NCI-H2107 (cell line): ENCODE measurements around the gene POM121C.
"Not testable (repeated sequence)": the region's sequence is repeated elsewhere in the genome, so short reads cannot be mapped to it uniquely, and the experiment has no call there.

Experiments used
- DNase-seq: peaks from one replicate; lab custom pipeline; 2025; lab: John Stamatoyannopoulos, UW

The POM121C gene

DNA sequence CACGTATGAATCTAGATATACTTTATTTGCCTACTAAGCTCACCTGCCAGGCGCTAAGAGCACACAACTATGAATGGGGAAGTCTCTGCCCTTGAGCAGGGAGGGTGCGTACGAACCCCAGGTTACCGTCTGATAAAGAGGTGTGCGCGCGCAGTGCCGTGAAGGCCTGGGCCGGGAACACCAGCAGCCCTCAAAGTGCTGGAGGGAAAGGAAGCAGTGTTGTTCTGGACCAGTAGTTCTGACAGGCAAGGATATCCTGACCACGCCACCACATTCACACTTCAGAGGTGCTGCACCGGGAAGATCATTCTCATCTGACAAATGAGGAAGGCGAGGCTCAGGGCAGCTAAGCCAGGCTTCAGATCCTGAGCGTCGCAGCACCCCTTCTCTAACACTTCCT, 62.6 kb downstream of the POM121C start:
- DNase-seq: not testable (repeated sequence)

DNA sequence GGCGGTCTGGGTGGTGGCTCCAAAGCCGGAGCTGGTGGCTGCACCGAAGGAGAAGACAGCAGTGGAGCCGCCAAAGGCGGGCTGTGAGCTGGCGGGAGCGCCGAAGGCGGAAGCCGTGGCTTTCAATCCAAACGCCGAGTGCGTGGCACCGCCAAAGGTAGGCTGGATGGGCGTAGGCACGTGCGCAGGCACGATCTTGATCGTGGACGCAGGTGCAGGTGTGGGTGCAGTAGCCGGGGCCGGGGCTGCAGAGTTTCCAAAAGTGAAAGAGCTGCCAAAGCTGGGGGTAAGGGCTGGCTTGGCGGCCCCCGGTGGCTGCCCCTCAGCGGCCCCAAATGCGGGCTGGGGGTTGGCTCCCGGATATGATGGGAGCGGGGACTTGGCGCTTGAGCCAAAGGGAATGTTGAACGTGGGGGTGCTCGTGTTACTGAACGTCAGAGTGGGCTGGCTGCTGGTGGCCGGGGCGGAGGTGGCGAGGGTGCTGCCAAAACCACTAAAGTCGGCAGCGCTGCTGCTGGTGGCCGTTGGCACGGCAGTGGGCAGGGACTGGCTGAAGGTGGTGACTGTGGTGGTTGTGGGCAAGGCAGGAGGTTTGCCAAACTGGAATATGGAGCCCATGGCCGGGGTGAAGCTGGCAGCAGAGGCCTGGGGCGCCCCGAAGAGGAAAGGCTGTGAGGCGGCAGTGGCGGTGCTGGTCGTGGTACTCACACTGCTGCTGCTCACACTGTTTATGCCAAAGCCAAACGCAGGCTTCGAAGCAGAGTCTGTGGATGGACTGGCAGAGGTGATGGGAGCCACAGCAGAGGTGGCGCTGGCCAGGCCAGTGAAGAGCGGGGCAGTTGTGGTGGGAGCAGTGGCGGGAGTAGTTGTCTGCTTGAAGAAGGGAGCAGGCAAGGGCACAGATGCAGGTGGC, 64.0 kb downstream of the POM121C start:
- not testable (repeated sequence) for DNase-seq

DNA sequence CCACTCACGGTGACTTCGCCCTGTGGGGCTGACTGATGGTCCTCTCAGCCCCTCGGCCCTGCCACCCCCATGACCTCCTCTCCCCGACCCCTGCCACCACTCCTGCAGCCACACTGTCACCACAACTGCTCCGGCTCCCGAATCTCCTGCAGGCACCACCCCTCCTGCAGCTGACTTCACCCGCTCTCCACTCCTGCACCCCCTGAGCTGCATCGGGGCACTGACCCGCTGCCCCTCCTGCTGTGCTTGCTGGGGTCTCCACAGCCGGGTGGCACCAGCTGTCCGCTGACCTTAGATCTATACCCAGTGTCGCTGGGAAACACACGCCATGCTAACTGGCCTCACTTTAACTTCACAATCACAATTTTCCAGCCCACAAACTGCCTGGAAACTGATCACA, 65.9 kb downstream of the POM121C start:
- not testable (repeated sequence) for DNase-seq

DNA sequence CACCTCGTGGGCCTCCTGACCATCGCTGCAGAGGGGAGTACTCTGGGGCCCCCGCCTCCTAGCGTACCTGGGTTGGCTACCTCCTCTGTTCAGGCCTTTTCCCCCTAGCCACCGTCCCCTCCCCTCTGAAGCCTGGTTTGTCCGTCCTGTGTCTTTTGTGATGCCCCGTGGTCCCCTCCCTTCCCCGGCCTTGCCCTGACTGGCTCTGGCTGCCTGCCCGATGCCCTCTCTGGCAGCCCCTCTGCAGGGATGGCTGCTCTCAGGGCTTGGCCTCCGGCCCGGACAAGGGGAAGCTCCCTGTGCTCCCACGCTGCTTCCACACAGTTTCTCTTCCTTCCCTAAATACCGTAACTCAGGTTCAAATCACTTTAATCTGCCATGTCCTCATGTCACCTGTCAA, 66.4 kb downstream of the POM121C start:
- not testable (repeated sequence) for DNase-seq

DNA sequence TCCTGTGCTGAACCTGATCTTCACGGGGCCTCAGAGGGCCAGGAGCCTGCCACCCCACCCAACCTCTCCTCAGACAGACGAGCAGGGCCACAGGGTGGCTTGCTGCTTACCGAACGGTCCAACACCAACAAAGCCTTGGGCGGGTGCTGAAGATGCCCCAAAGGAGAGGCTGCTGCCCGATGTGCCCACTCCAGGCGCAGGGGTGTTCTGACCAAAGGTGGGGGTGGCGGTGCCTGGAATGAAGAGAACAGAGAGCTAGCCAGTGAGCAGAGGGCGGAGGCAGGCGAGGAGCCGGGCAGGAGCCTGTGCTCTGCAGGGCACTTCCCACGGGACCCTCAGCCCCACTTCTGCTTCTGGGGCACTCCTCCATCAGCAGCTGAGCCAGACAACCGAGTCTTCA, 66.9 kb downstream of the POM121C start:
- not testable (repeated sequence) for DNase-seq

DNA sequence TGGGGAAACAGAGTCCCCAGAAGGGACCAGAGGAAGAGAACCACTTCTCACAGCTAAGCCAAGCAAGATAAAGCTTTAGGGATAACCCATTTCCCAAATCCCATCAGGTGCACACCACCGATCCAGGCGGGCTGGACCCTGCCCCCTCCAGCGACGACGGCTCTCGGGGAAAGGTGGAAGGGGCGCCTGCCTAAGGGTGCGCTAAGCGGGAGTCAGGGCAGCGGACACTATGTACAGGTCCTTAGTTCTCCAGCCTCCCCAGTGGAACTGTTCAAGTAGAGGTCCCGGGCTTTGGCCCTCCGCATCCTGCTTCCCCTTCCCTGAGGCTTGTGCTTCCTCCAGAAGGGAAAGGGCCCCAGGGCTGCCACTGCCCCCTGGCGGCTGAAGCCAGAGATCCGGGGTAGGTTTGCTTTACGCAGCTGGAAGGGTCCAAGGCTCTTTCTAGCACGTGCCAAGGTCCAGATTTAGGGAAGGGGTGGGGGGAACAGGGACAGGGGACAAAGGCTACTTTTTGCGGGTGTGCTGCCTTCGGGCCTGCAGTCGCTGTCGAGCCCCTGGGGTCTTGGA, 67.7 kb downstream of the POM121C start:
- not testable (repeated sequence) for DNase-seq

DNA sequence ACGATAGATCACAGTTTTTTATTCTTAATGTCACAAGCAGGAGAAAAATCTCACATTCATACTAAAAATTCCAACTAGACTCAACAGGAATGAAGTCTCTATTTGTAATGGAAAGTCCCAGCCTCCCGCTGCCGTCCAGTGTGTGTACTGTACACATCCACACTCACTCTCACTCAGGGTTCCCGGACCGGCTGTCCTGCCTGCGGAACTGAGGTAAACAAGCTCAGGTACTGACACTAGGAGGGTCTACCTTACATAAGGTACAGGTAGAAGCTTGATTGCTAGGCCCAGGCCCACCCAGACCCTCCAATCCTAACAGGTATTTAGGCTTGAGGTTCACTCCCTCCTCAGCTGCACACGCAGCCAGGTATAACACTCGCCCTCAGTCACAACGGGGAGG, 69.3 kb downstream of the POM121C start:
- not testable (repeated sequence) for DNase-seq

DNA sequence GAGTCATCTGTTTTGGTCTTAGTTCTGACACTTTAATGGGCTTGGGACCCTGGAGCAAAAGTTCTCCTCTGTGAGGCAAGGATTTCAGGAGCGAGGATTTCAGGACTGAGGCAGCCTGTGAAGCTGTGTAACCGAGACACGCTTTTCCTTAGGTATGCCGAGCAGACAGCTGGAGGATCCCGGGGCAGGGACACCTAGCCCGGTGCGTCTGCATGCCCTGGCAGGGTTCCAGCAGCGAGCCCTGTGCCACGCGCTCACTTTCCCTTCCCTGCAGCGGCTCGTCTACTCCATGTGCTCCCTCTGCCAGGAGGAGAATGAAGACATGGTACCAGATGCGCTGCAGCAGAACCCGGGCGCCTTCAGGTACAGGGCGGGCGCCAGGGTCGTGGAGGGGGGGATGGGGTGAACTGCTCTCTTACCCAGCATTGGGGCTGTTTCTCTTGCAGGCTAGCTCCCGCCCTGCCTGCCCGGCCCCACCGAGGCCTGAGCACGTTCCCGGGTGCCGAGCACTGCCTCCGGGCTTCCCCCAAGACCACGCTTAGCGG, 70.2 kb downstream of the POM121C start:
- not testable (repeated sequence) for DNase-seq

DNA sequence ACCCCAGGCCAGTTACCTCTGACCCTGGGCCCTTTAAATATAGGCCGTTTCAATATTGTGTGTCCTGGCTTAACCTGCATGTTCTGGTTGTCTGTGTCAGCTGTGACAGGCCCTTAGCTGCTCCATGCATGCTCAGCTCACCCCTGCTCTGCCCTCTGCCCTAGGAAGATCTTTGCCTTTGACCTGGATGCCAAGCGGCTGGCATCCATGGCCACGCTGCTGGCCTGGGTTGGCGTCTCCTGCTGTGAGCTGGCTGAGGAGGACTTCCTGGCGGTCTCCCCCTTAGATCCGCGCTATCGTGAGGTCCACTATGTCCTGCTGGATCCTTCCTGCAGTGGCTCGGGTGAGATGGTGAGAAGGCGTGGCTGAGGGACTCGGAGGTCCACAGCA, 70.7 kb downstream of the POM121C start:
- DNase-seq: not testable (repeated sequence)

DNA sequence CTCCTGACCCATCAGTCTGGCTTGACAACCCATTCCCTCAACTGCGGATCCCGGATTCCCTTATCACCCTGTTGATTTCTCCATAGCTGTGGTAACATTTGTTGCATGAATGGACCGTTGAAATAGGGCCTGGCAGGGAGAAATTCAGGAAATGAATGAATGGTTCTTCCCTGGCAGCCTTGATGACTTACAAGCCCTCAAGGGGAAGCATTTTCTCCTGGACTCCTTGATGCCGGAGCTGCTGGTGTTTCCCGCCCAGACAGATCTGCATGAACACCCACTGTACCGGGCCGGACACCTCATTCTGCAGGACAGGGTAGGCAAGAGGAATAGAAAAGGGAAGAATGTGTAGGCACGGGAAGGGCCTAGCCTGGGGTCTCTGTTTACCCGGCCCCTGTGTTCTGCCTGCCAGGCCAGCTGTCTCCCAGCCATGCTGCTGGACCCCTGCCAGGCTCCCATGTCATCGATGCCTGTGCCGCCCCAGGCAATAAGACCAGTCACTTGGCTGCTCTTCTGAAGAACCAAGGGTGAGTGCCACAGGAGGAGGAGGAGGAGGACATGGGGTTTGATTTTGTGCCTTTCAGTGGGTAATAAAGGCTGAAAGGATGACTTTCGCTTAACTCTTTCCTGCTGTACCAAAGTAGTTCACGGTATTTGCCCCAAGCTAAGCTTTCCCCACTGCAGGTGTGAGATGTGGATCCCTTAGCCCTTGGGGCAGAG, 71.2 kb downstream of the POM121C start:
- DNase-seq: not testable (repeated sequence)

DNA sequence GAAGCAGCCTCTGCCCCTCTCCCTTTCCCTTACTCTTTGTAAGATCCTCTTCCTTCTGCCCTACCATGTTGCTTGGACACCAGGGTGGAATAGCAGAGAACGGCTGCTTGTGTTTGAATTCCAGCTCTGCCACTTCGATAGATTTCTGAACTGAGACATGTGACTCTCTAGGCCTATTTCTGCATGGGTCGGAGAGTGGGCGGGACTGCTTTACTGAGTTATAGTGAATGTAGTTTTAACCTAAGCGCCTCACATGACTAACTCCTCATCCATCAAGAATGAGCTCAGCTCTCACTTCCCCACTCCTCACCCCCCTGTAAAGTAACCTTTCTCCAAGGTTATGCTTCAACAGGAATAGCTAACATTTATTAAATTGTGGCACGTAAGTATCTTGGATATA, 71.9 kb downstream of the POM121C start:
- not testable (repeated sequence) for DNase-seq

DNA sequence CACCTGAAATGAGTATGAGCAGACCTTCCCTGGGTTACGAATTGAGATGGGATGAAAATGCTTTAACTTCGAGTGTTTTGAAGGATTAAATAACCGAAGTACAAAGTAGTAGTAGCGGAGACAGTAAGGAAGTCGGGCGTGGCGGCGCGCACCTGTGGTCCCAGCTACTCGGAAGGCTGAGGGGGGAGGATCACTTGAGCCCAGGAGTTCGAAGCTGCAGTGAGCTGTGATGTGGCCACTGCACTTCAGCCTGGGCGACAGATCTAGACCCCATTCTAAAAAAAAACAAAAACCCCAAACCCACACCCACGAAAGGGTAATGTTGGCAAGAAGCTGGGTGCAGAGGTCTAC, 75.3 kb downstream of the POM121C start:
- DNase-seq: not testable (repeated sequence)

DNA sequence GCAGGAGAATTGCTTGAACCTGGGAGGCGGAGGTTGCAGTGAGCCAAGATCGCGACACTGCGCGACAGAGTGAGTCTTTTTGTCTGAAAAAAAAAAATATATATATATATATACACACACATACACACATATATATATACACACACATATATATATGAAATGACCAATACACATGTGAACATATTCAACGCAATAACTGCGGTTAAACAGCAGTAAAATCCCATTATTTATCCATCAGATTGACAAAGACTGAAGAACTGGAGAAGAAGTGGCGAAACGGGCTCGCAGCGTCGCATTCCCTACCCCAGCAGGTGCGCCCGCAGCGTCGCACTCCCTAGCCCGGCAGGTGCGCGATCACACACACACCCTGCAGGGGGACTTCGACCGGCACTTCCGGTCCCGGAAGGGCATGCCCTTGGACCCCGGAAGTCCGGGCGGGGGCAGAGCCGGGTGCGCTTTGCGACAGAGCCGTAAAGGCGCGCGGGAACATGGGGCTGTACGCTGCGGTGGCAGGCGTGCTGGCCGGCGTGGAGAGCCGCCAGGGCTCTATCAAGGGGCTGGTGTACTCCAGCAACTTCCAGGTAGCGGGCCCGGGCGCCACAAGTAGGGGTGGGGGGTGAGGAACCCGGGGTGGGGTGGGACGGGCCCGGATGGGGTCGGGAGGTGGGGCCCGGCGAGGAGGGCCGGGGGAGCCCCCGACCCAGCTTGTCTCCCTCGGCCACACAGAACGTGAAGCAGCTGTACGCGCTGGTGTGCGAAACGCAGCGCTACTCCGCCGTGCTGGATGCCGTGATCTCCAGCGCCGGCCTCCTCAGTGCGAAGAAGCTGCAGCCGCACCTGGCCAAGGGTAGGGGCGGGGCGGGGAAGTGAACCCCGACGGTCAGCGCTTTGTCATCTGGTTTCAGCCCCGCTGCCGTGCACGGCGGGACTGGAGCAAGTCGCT, 75.9 kb downstream of the POM121C start:
- DNase-seq: not testable (repeated sequence)

DNA sequence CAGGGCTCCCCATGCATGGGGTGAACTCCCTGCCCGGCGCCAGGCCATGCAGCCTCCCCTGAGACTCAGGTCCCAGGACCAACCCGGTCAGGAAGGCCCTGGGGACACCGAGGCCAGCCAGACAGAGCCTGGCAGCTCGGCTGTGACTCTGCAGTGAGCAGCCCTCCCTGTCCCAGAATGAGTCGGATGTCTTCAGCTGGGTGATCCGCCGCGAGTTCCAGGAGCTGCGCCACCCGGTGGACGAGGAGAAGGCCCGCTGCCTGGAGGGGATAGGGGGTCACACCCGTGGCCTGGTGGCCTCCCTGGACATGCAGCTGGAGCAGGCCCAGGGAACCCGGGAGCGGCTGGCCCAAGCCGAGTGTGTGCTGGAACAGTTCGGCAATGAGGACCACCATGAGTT, 81.4 kb downstream of the POM121C start:
- DNase-seq: not testable (repeated sequence)

DNA sequence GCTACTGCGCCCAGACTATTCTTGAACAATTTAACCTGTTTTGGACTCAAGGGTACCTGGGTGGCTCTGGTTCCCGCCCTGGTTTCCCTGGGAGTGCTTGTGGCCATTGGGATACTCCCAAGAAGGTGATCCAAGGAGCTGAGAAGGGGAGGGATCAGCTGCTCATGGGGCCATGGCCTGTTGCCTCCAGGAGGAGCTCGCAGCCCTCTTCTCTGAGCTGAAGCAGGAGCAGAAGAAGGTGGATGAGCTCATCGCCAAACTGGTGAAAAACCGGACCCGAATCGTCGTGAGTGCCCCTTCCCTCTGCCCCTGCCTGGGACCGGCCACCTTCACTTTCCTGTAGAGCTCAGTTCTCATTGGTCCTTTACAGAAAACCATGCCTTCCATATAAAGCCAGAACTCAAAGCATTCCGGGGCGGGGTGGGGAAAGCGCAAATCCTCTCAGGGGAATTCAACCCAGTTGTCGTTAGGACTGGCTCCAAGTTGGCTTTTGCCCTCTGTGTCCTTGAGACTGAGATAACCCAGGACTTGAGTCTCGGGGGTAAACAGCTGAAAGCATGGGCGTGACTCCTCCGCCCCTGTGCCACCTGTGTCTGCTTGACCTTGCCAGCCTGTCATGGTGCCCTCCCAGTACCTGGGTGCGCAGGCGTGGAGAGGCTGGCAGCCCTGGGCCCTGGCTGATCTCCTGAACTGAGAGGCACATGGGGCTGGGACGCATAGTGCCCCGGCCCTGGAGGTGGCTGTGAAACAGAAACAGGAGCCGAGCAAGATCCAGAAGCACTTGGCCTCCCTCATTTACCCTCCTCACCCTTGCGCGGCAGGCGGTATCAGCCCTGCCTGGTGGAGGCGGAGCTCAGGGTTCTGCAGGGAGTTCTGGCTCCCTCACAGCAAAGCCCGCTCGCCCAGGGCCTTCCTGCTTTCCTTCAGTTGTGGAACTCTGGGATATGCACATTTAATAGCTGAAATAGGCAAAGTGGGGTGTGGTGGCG, 82.3 kb downstream of the POM121C start:
- DNase-seq: not testable (repeated sequence)

DNA sequence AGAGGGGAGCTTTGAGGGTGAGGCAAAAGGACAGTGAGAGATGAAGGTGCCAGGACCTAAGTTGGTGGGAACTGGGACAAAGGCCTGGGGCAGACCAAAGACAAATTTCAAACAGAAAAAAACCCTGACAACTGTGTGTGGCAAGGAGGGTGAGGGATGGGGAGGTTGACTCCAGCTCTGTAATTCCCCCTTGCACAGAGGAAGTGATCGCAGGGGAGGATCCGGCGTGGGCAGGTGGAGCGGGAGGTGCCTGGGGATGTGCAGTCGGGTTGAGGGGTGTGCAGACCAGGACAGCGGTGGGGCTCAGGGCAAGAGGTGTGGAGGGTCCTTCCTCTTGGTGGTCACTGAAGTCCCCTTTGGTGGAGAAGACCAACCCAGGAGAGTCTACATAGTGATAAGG, 85.5 kb downstream of the POM121C start:
- not testable (repeated sequence) for DNase-seq

DNA sequence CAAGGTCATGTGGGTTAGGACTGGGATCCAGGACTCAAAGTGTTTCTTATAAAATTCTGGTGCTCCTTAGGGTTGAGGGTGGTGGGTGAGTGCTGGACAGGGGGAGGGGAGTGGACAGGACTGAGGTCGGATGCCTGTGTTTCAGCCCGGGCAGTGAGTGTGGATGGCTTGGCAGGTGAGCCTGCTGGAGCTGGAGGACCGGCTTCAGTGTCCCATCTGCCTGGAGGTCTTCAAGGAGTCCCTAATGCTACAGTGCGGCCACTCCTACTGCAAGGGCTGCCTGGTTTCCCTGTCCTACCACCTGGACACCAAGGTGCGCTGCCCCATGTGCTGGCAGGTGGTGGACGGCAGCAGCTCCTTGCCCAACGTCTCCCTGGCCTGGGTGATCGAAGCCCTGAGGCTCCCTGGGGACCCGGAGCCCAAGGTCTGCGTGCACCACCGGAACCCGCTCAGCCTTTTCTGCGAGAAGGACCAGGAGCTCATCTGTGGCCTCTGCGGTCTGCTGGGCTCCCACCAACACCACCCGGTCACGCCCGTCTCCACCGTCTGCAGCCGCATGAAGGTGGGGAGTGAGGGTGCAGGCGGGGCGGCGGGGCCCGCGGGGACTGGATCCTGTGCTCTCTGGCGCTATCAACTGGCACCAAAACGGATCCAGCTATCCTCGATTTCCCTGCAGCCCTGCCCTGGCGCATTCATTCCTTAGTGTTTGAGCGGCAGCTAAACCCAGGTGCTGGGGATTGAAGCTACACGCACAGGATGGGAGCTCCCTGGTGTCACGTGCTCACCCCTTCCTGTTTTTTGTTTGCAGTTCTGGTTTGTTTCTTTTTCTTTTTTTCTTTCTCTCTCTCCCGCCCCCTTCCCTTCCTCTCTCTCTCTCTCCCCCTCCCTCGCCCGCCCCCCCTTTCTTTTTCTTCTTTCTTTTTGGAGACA, 87.1 kb downstream of the POM121C start:
- DNase-seq: not testable (repeated sequence)

DNA sequence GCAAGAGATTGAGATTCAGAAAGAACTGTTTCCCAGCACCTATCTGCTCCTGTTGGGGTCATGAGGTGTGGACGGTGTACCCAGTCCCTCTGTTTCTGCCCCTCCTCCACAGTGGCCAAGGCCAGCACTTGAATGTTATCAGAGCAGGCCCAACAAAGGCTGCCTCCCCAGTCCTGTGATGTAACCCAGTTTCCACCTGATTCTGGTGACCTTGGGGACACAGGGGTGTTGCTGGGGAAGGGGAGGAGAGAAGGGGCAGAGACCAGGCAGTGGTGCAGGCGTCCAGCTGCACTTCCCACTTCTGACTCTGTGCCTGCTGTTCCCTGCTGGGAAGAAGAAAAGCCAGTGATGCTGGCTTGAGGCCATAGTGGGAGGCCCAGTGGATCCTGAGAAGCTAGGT, 88.2 kb downstream of the POM121C start:
- not testable (repeated sequence) for DNase-seq

DNA sequence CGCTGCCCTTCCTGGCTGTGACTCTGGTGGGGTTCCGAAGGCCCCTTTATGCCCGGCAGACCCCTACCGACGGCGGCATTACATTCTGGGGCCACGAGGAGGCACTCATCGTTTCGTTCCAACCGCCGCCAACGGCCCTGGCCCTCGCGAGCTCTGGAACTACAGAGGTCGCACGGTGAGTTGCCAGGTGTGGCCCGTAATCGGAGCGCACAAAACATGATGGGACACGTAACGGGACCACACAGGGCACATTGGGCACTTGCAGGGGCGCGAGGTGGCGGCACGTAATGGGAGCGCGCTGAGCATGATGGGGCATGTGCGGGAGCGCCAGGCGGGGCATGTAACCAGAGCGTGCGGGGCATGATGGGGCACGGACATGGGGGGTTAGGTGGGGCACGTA, 90.8 kb downstream of the POM121C start, which contains the start of gene TRIM73:
Gene TRIM73 (plus strand): TSS at position 301 of the 400 bp plus-strand sequence. CDS start 3,305 bp downstream, outside the sequence.
- not testable (repeated sequence) for DNase-seq
